Nephron progenitor cell (in vitro differentiated cells): ENCODE results near the gene PTGER3.

Experiments used
- DNase-seq: peaks from one replicate; pipeline ENCODE4 v3.0.0; 2021
- H3K27ac Mint-ChIP-seq: 2 replicates; pipeline ENCODE4 v1.8.0; 2021; ENCODE audit warnings: mild to moderate bottlenecking, moderate library complexity, mixed read lengths
- H3K27me3 Mint-ChIP-seq: 2 replicates; pipeline ENCODE4 v1.8.0; 2021; ENCODE audit warnings: mild to moderate bottlenecking, low read depth, mixed read lengths; ENCODE audit not compliant: poor library complexity
- H3K36me3 Mint-ChIP-seq: 2 replicates; pipeline ENCODE4 v1.8.0; 2021; ENCODE audit warnings: low read depth, mixed read lengths
- H3K4me1 Mint-ChIP-seq: 2 replicates; pipeline ENCODE4 v1.8.0; 2021; ENCODE audit warnings: mixed read lengths
- H3K4me3 Mint-ChIP-seq: 2 replicates; pipeline ENCODE4 v1.8.0; 2021; ENCODE audit warnings: mild to moderate bottlenecking, moderate library complexity, mixed read lengths
- H3K9me3 Mint-ChIP-seq: 2 replicates; pipeline ENCODE4 v1.8.0; 2021; ENCODE audit warnings: mild to moderate bottlenecking, moderate library complexity, mixed read lengths
- CTCF ChIP-seq: fragments of 200-600 bp; sonication (generic); IDR thresholded peaks from 2 replicates; pipeline ENCODE4 v1.5.0; 2021; ENCODE audit warnings: antibody characterized with exemption

Gene PTGER3

DNA sequence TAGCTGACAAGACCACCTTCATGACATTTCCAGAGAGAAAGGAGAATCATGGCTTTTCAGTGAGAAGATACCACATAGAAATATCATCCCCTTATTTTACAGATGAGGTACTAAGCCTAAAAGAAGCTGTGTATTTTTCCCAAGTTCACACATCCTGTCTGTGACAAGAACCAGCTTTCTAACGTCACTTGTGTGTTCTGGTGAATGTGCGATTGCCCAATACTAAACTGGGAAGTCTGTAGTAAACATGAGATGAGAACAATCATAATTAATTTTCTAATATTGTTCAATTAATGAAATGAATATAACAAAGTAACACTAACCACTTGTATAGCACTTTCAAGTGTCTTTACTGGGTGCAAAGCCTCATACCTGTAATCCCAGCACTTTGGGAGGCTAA is 46.0 kb downstream of the PTGER3 start:
- TF ChIP-seq CTCF, result no peak
- no peak for DNase-seq
- Mint-ChIP-seq H3K4me1 (no peaks in the 10 kb centered on the region), H3K9me3 (no peaks in the 10 kb centered on the region), H3K27me3 (peaks cover 5% of the 10 kb centered on the region), H3K4me3 (no peak overlapping the region), H3K27ac (no peak overlapping the region), H3K36me3 (no peaks in the 10 kb centered on the region)

- Mint-ChIP-seq H3K4me1 (no peaks in the 10 kb centered on the region), H3K27ac (no peak overlapping the region)
These were observed 49.8 kb downstream of the PTGER3 start for GRCh38 chr1:70997793-70998192.

DNA sequence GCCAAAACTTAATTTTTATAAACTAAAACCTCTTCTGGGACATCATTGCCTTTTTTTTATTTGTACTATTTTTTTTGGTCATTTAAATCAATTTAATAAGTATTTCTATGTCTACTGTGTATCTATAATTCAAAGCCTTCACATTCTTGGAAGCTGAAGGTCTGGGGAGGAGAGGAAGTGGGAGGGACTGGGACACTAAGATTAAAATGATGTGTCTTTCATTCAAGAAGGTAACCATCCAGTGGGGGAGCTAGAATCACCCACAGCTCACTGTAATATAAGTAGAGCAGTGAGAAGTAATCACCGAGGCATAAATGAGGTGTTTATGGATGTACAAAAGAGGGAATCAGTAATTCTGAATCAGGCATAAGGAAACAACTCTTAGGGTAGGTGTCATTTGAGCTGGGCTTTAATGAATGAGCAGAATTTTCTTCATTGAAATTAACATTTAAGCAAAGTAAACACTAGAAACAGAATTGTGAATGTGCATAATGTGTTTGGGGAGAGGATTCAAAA is 52.8 kb downstream of the PTGER3 start:
- TF ChIP-seq CTCF, result no peak
- no peak overlapping the region for H3K27ac Mint-ChIP-seq
- no peak overlapping the region for H3K4me3 Mint-ChIP-seq
- no peak for DNase-seq
- no peaks in the 10 kb centered on the region for H3K36me3 Mint-ChIP-seq
- H3K9me3 Mint-ChIP-seq, result no peaks in the 10 kb centered on the region
- H3K27me3 Mint-ChIP-seq, result no peaks in the 10 kb centered on the region
- H3K4me1 Mint-ChIP-seq, result no peaks in the 10 kb centered on the region

More at GRCh38 chr1:70997793-70998192, 49.8 kb downstream of the PTGER3 start:
- no peaks in the 10 kb centered on the region for H3K9me3 Mint-ChIP-seq
- no peaks in the 10 kb centered on the region for H3K36me3 Mint-ChIP-seq
- DNase-seq, result no peak
- no peak for TF ChIP-seq CTCF
- peaks cover 5% of the 10 kb centered on the region for H3K27me3 Mint-ChIP-seq
- no peak overlapping the region for H3K4me3 Mint-ChIP-seq

DNA sequence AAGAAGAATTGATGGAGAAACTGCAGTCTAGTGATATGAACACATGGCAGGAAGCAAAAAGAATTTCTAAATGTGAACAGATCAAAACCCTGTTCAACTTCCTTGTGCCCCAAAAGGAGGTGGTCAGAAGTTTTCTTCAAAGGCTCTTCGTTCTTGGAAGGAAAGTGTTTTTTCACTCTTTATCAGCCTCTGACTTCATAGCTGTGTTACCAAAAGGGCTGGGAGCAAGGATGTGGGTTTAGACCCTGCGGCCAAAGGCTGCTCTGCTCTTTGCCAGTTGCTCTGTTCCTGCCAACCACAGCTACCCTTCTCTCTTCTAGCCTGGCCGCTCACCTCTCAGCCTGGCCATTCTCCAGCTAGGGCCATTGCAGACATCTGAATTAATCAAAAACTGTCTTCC is 53.8 kb downstream of the PTGER3 start:
- Mint-ChIP-seq H3K9me3 (no peaks in the 10 kb centered on the region), H3K4me3 (no peak overlapping the region), H3K27ac (no peak overlapping the region), H3K27me3 (no peaks in the 10 kb centered on the region), H3K36me3 (no peaks in the 10 kb centered on the region), H3K4me1 (no peaks in the 10 kb centered on the region)
- no peak for DNase-seq
- no peak for TF ChIP-seq CTCF

DNA sequence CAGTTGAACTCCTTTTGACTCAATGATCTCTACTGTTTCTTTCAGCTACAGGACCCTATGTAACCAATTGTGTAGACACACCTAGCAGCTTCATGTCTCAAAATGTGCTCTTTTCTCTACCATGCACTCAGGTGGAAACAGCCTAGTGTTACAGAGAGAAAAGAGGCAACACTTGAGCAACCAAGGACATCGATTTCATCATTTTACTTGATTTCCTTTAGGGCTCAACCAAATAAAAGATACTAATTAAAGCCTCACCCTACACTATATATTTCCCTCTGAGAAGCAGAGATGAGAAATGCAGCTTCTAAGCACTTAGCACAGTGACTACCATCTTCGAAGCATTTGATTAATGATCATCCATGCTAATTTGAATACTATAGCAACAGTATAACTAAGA is 55.1 kb downstream of the PTGER3 start:
- Mint-ChIP-seq H3K36me3 (no peaks in the 10 kb centered on the region), H3K4me3 (no peak overlapping the region), H3K9me3 (no peaks in the 10 kb centered on the region), H3K27me3 (no peaks in the 10 kb centered on the region), H3K27ac (no peak overlapping the region), H3K4me1 (no peaks in the 10 kb centered on the region)
- no peak for DNase-seq
- TF ChIP-seq CTCF, result no peak

GRCh38 chr1:70990469-70991253 is 57.0 kb downstream of the PTGER3 start:
- no peaks in the 10 kb centered on the region for H3K9me3 Mint-ChIP-seq
- no peak for TF ChIP-seq CTCF
- DNase-seq, result no peak
- H3K27ac Mint-ChIP-seq, result no peak overlapping the region
- H3K4me1 Mint-ChIP-seq, result no peaks in the 10 kb centered on the region
- H3K4me3 Mint-ChIP-seq, result no peak overlapping the region
- H3K27me3 Mint-ChIP-seq, result no peaks in the 10 kb centered on the region
- no peaks in the 10 kb centered on the region for H3K36me3 Mint-ChIP-seq
